Neuronal stem cell (in vitro differentiated cells): ENCODE data around the gene GZMM.

Experiments used
- DNase-seq: peaks from one replicate; pipeline ENCODE4 v3.0.0-alpha.2; 2013; ENCODE audit warnings: low spot score
- H2AFZ ChIP-seq: one replicate; pipeline ENCODE4 v1.6.1; 2013; ENCODE audit warnings: mild to moderate bottlenecking, low read length, inconsistent platforms
- H2AK5ac ChIP-seq: 2 replicates; pipeline ENCODE4 v1.6.1; 2013; ENCODE audit warnings: low read depth, mild to moderate bottlenecking, inconsistent platforms, low read length, moderate library complexity, mixed read lengths
- H2BK120ac ChIP-seq: 2 replicates; pipeline ENCODE4 v1.6.1; 2013; ENCODE audit warnings: low read depth, mild to moderate bottlenecking, inconsistent platforms, low read length, moderate library complexity, mixed read lengths
- H2BK12ac ChIP-seq: one replicate; pipeline ENCODE4 v1.6.1; 2013; ENCODE audit warnings: low read length, inconsistent platforms
- H2BK15ac ChIP-seq: 2 replicates; pipeline ENCODE4 v1.6.1; 2013; ENCODE audit warnings: mild to moderate bottlenecking, low read length, inconsistent platforms, mixed read lengths
- H2BK5ac ChIP-seq: one replicate; pipeline ENCODE4 v1.6.1; 2013; ENCODE audit warnings: inconsistent platforms, mild to moderate bottlenecking, low read length, moderate library complexity
- H3K14ac ChIP-seq: one replicate; pipeline ENCODE4 v1.6.1; 2013; ENCODE audit warnings: low read length, inconsistent platforms
- H3K18ac ChIP-seq: 2 replicates; pipeline ENCODE4 v1.6.1; 2013; ENCODE audit warnings: low read length, inconsistent platforms
- H3K23ac ChIP-seq: 2 replicates; pipeline ENCODE4 v1.6.1; 2013; ENCODE audit warnings: low read depth, mild to moderate bottlenecking, mixed read lengths, low read length, inconsistent platforms; ENCODE audit not compliant: poor library complexity
- H3K27ac ChIP-seq: replicated peaks from 3 replicates; pipeline ENCODE4 v1.5.1; 2013; ENCODE audit warnings: low read length, inconsistent platforms
- H3K27me3 ChIP-seq, 3 experiments: 2 replicates each; pipeline ENCODE4 v1.6.1; 2013; ENCODE audit warnings: low read length in 3 of 3, mild to moderate bottlenecking in 2 of 3, inconsistent platforms in 1 of 3, low read depth in 1 of 3, mixed read lengths in 1 of 3, moderate library complexity in 1 of 3; ENCODE audit not compliant: control insufficient read depth in 3 of 3, insufficient read depth in 3 of 3
- H3K36me3 ChIP-seq, 2 donors: replicated peaks in 1 of 2; 2 replicates each; pipeline ENCODE4 v1.6.1; 2013; ENCODE audit warnings: low read length in 2 of 2; ENCODE audit not compliant: control insufficient read depth in 2 of 2, insufficient read depth in 2 of 2
- H3K4ac ChIP-seq: 2 replicates; pipeline ENCODE4 v1.6.1; 2013; ENCODE audit warnings: inconsistent platforms, mild to moderate bottlenecking, low read length, moderate library complexity
- H3K4me1 ChIP-seq, 2 donors: 1 replicate in 1 of 2; 2 replicates in 1 of 2; pipeline ENCODE4 v1.6.1; 2013; ENCODE audit warnings: low read length in 2 of 2, low read depth in 1 of 2; ENCODE audit not compliant: control insufficient read depth in 2 of 2, insufficient read depth in 1 of 2
- H3K4me2 ChIP-seq: one replicate; pipeline ENCODE4 v1.6.1; 2013; ENCODE audit warnings: mild to moderate bottlenecking, low read length, inconsistent platforms; ENCODE audit not compliant: insufficient read depth, poor library complexity, severe bottlenecking
- H3K4me3 ChIP-seq, 2 donors: 2 replicates each; pipeline ENCODE4 v1.5.1; 2013; ENCODE audit warnings: low read length in 2 of 2, mild to moderate bottlenecking in 2 of 2, inconsistent platforms in 1 of 2, moderate library complexity in 1 of 2
- H3K79me1 ChIP-seq: one replicate; pipeline ENCODE4 v1.6.1; 2013; ENCODE audit warnings: low read depth, mild to moderate bottlenecking, inconsistent platforms, low read length, moderate library complexity
- H3K9ac ChIP-seq: one replicate; pipeline ENCODE4 v1.6.1; 2013; ENCODE audit warnings: mild to moderate bottlenecking, low read depth, low read length, inconsistent platforms; ENCODE audit not compliant: poor library complexity
- H3K9me3 ChIP-seq, 2 donors: replicated peaks in 1 of 2; 2 replicates each; pipeline versions ENCODE3 to v1.6.1; 2013; ENCODE audit warnings: low read length in 2 of 2, mild to moderate bottlenecking in 2 of 2, inconsistent platforms in 1 of 2, low read depth in 1 of 2, mixed read lengths in 1 of 2, moderate library complexity in 1 of 2; ENCODE audit not compliant: control insufficient read depth in 2 of 2, insufficient read depth in 1 of 2
- H4K8ac ChIP-seq: one replicate; pipeline ENCODE4 v1.6.1; 2013; ENCODE audit warnings: low read depth, mild to moderate bottlenecking, inconsistent platforms, low read length, moderate library complexity
- H4K91ac ChIP-seq: one replicate; pipeline ENCODE4 v1.6.1; 2013; ENCODE audit warnings: low read length, low read depth, mild to moderate bottlenecking, inconsistent platforms; ENCODE audit not compliant: poor library complexity
- WGBS, 2 donors: extraction: QIAGEN DNeasy Blood & Tissue Kit; methylation state at CpG; one replicate each; pipeline ENCODE4 v1.1.7; 2013; ENCODE audit warnings: missing lambda C conversion rate in 2 of 2, mixed read lengths in 1 of 2; ENCODE audit not compliant: insufficient read length in 2 of 2, insufficient replicate concordance in 1 of 2; ENCODE audit errors: extremely low coverage in 2 of 2; 5-methylcytosine and 5-hydroxymethylcytosine counted together

Gene GZMM

GRCh38 chr19:566403-566802 lies 22.6 kb downstream of the GZMM start:
- DNase-seq: no peak
- no peaks in the 10 kb centered on the region for H3K27me3 ChIP-seq

GRCh38 chr19:566844-567243 lies 23.0 kb downstream of the GZMM start:
- Histone ChIP-seq H3K18ac (no peak overlapping the region), H3K14ac (no peak overlapping the region), H3K4me1 (no peaks in the 10 kb centered on the region), H3K4me3 (no peak overlapping the region), H2AK5ac (no peak overlapping the region), H2AFZ (no peak overlapping the region), H3K9me3 (peaks cover 4 to 5% of the 10 kb centered on the region in 2 donors), H3K9ac (no peak overlapping the region), H3K4ac (no peak overlapping the region), H3K27me3 (no peaks in the 10 kb centered on the region), H4K91ac (no peak overlapping the region), H2BK12ac (no peak overlapping the region), H3K4me2 (no peak overlapping the region), H3K36me3 (peaks cover 12 to 20% of the 10 kb centered on the region in 2 donors), H2BK15ac (no peak overlapping the region), H3K79me1 (no peaks in the 10 kb centered on the region), H2BK120ac (no peak overlapping the region), H2BK5ac (no peak overlapping the region), H3K27ac (no peak overlapping the region), H4K8ac (no peak overlapping the region), H3K23ac (no peak overlapping the region)
- no peak for DNase-seq
- no CpG with 5 or more reads among the region's 16 CpGs for WGBS, 2 donors

More at GRCh38 chr19:566403-566802, 22.6 kb downstream of the GZMM start:
- H2BK5ac ChIP-seq: no peak overlapping the region
- no peak overlapping the region for H3K23ac ChIP-seq
- no peak overlapping the region for H3K27ac ChIP-seq
- H3K4me1 ChIP-seq: no peaks in the 10 kb centered on the region
- H3K4me2 ChIP-seq: no peak overlapping the region
- WGBS, 2 donors: no CpG with 5 or more reads among the region's 19 CpGs
- peaks cover 12 to 20% of the 10 kb centered on the region in 2 donors for H3K36me3 ChIP-seq
- no peak overlapping the region for H4K91ac ChIP-seq
- H3K9ac ChIP-seq: no peak overlapping the region
- no peak overlapping the region for H3K18ac ChIP-seq
- H3K79me1 ChIP-seq: no peaks in the 10 kb centered on the region
- H4K8ac ChIP-seq: no peak overlapping the region
- H2BK12ac ChIP-seq: no peak overlapping the region
- H2BK120ac ChIP-seq: no peak overlapping the region
- H3K4ac ChIP-seq: no peak overlapping the region
- H3K14ac ChIP-seq: no peak overlapping the region
- no peak overlapping the region for H2AFZ ChIP-seq
- H2BK15ac ChIP-seq: no peak overlapping the region
- H2AK5ac ChIP-seq: no peak overlapping the region
- no peak overlapping the region for H3K4me3 ChIP-seq
- H3K9me3 ChIP-seq: peaks cover 4 to 5% of the 10 kb centered on the region in 2 donors

- Histone ChIP-seq H2BK15ac (no peak overlapping the region), H3K23ac (no peak overlapping the region), H2BK12ac (no peak overlapping the region), H3K14ac (no peak overlapping the region), H3K4ac (no peak overlapping the region), H4K91ac (no peak overlapping the region), H2BK5ac (no peak overlapping the region), H3K4me1 (no peaks in the 10 kb centered on the region), H3K79me1 (no peaks in the 10 kb centered on the region), H3K27ac (no peak overlapping the region), H2AFZ (no peak overlapping the region), H4K8ac (no peak overlapping the region), H3K9me3 (peaks cover 2 to 4% of the 10 kb centered on the region in 2 donors), H3K4me2 (no peak overlapping the region), H3K18ac (no peak overlapping the region), H3K36me3 (peaks cover 10 to 15% of the 10 kb centered on the region in 2 donors), H3K9ac (no peak overlapping the region), H3K4me3 (no peak overlapping the region), H3K27me3 (no peaks in the 10 kb centered on the region), H2BK120ac (no peak overlapping the region), H2AK5ac (no peak overlapping the region)
- no peak for DNase-seq
- WGBS, 2 donors: no CpG with 5 or more reads among the region's 22 CpGs
Observed at GRCh38 chr19:567296-567900, 23.5 kb downstream of the GZMM start.

GRCh38 chr19:570251-570686 lies 26.4 kb downstream of the GZMM start:
- H2AFZ ChIP-seq: no peak overlapping the region
- no peak overlapping the region for H3K18ac ChIP-seq
- no peak overlapping the region for H2BK5ac ChIP-seq
- no CpG with 5 or more reads among the region's 25 CpGs for WGBS, 2 donors
- H4K91ac ChIP-seq: no peak overlapping the region
- peaks cover 9 to 20% of the 10 kb centered on the region in 2 donors for H3K36me3 ChIP-seq
- H2BK12ac ChIP-seq: no peak overlapping the region
- no peak for DNase-seq
- H3K4me2 ChIP-seq: no peak overlapping the region
- H2AK5ac ChIP-seq: no peak overlapping the region
- no peak overlapping the region for H4K8ac ChIP-seq
- peaks cover 2 to 4% of the 10 kb centered on the region in 2 donors for H3K9me3 ChIP-seq
- H3K4me3 ChIP-seq: no peak overlapping the region
- no peaks in the 10 kb centered on the region for H3K27me3 ChIP-seq
- no peak overlapping the region for H2BK15ac ChIP-seq
- H3K4ac ChIP-seq: no peak overlapping the region
- peaks cover 7% of the 10 kb centered on the region for H3K79me1 ChIP-seq
- no peak overlapping the region for H2BK120ac ChIP-seq
- H3K4me1 ChIP-seq: peaks cover 7 to 10% of the 10 kb centered on the region in 2 donors
- no peak overlapping the region for H3K23ac ChIP-seq
- H3K9ac ChIP-seq: no peak overlapping the region
- H3K14ac ChIP-seq: no peak overlapping the region
- H3K27ac ChIP-seq: no peak overlapping the region
